Stimulated activated naive CD8-positive, alpha-beta T cell treated with anti-CD3 and anti-CD28 coated beads, Interleukin-15, amount 100 ng/mL, for 72 hours (primary cell): ENCODE data around the gene COLEC11.
"Not testable (repeated sequence)": the region's sequence is repeated elsewhere in the genome, so short reads cannot be mapped to it uniquely, and the experiment has no call there.

Experiments
- ATAC-seq: fragments of 150-1000 bp; cut with Tn5 transposase; 2 replicates; pipeline ENCODE4 v1.10.0; 2021; ENCODE audit warnings: mild to moderate bottlenecking, moderate library complexity
- DNase-seq, 2 donors: peaks; one replicate each; pipeline ENCODE4 v3.0.0; 2021 to 2022
- H3K27ac Mint-ChIP-seq, 2 donors: one replicate each; pipeline ENCODE4 v1.8.0; 2022; ENCODE audit warnings: mild to moderate bottlenecking in 2 of 2, mixed read lengths in 2 of 2, moderate library complexity in 2 of 2
- H3K27me3 Mint-ChIP-seq: one replicate; pipeline ENCODE4 v1.8.0; 2022; ENCODE audit warnings: mixed read lengths
- H3K4me1 Mint-ChIP-seq: one replicate; pipeline ENCODE4 v1.8.0; 2022; ENCODE audit warnings: mild to moderate bottlenecking, mixed read lengths
- H3K4me3 Mint-ChIP-seq, 2 donors: one replicate each; pipeline ENCODE4 v1.8.0; 2022; ENCODE audit warnings: mild to moderate bottlenecking in 2 of 2, mixed read lengths in 2 of 2, moderate library complexity in 1 of 2
- H3K9me3 Mint-ChIP-seq, 2 donors: one replicate each; pipeline ENCODE4 v1.8.0; 2022; ENCODE audit warnings: mixed read lengths in 2 of 2

The COLEC11 gene

GRCh38 chr2:3609279-3609673, 14.4 kb downstream of the COLEC11 start:
- Mint-ChIP-seq H3K27me3 (peaks cover 18% of the 10 kb centered on the region), H3K4me1 (peaks cover 20% of the 10 kb centered on the region), H3K9me3 (peaks cover 0 to 11% of the 10 kb centered on the region in 2 donors)
- DNase-seq, H3K27ac Mint-ChIP-seq, ATAC-seq, H3K4me3 Mint-ChIP-seq: not testable (repeated sequence)

- DNase-seq (no peak), ATAC-seq (no peak)
- peaks cover 18% of the 10 kb centered on the region for H3K27me3 Mint-ChIP-seq
- peaks cover 14% of the 10 kb centered on the region for H3K4me1 Mint-ChIP-seq
- no peak overlapping the region for H3K4me3 Mint-ChIP-seq
- no peak overlapping the region for H3K27ac Mint-ChIP-seq
- H3K9me3 Mint-ChIP-seq = peaks cover 0 to 11% of the 10 kb centered on the region in 2 donors
These were observed 15.5 kb downstream of the COLEC11 start for GRCh38 chr2:3610415-3610814.

GRCh38 chr2:3610881-3611505, 16.1 kb downstream of the COLEC11 start:
- Mint-ChIP-seq H3K27ac (peak overlapping the region in 1 of 2 donors; percentile 73), H3K4me1 (peaks cover 8% of the 10 kb centered on the region), H3K9me3 (peaks cover 0 to 11% of the 10 kb centered on the region in 2 donors), H3K27me3 (peaks cover 18% of the 10 kb centered on the region), H3K4me3 (no peak overlapping the region)
- DNase-seq = no peak
- no peak for ATAC-seq

- DNase-seq (no peak), ATAC-seq (no peak)
- H3K27me3 Mint-ChIP-seq = peaks cover 18% of the 10 kb centered on the region
- no peak overlapping the region for H3K4me3 Mint-ChIP-seq
- H3K4me1 Mint-ChIP-seq = peaks cover 7% of the 10 kb centered on the region
- no peak overlapping the region for H3K27ac Mint-ChIP-seq
- H3K9me3 Mint-ChIP-seq = peaks cover 0 to 11% of the 10 kb centered on the region in 2 donors
These were observed 16.7 kb downstream of the COLEC11 start for GRCh38 chr2:3611589-3611988.

GRCh38 chr2:3612639-3613523, 18.0 kb downstream of the COLEC11 start:
- H3K27ac Mint-ChIP-seq = no peak overlapping the region
- H3K4me3 Mint-ChIP-seq = no peak overlapping the region
- H3K27me3 Mint-ChIP-seq = peaks cover 18% of the 10 kb centered on the region
- H3K9me3 Mint-ChIP-seq = peaks cover 0 to 11% of the 10 kb centered on the region in 2 donors
- peaks cover 7% of the 10 kb centered on the region for H3K4me1 Mint-ChIP-seq
- DNase-seq (no peak), ATAC-seq (peak; percentile 17)

GRCh38 chr2:3613524-3613905, 18.6 kb downstream of the COLEC11 start:
- Mint-ChIP-seq H3K27ac (no peak overlapping the region), H3K9me3 (peaks cover 0 to 11% of the 10 kb centered on the region in 2 donors), H3K4me1 (peaks cover 6% of the 10 kb centered on the region), H3K27me3 (peaks cover 18% of the 10 kb centered on the region), H3K4me3 (no peak overlapping the region)
- DNase-seq (no peak), ATAC-seq (no peak)

GRCh38 chr2:3614743-3615142, 19.8 kb downstream of the COLEC11 start:
- Mint-ChIP-seq H3K9me3 (peaks cover 0 to 11% of the 10 kb centered on the region in 2 donors), H3K27me3 (peaks cover 18% of the 10 kb centered on the region)
- DNase-seq, H3K27ac Mint-ChIP-seq, H3K4me3 Mint-ChIP-seq, ATAC-seq, H3K4me1 Mint-ChIP-seq: not testable (repeated sequence)

- not testable (repeated sequence) for H3K27me3 Mint-ChIP-seq, H3K4me1 Mint-ChIP-seq, H3K27ac Mint-ChIP-seq, H3K4me3 Mint-ChIP-seq, DNase-seq
- peak; percentile 54 for ATAC-seq
- H3K9me3 Mint-ChIP-seq = peaks cover 0 to 11% of the 10 kb centered on the region in 2 donors
These were observed 20.8 kb downstream of the COLEC11 start for GRCh38 chr2:3615541-3616200.

GRCh38 chr2:3616435-3617197, 21.7 kb downstream of the COLEC11 start:
- H3K9me3 Mint-ChIP-seq = peaks cover 0 to 11% of the 10 kb centered on the region in 2 donors
- H3K27me3 Mint-ChIP-seq, H3K27ac Mint-ChIP-seq, H3K4me3 Mint-ChIP-seq, ATAC-seq, H3K4me1 Mint-ChIP-seq, DNase-seq: not testable (repeated sequence)

- DNase-seq (no peak), ATAC-seq (no peak)
- Mint-ChIP-seq H3K27ac (no peak overlapping the region), H3K9me3 (peaks cover 0 to 11% of the 10 kb centered on the region in 2 donors), H3K4me3 (no peak overlapping the region), H3K27me3 (no peaks in the 10 kb centered on the region), H3K4me1 (no peaks in the 10 kb centered on the region)
These were observed 22.4 kb downstream of the COLEC11 start for GRCh38 chr2:3617198-3617890.

GRCh38 chr2:3618367-3618766, 23.5 kb downstream of the COLEC11 start:
- H3K27me3 Mint-ChIP-seq = peaks cover 1% of the 10 kb centered on the region
- DNase-seq (no peak), ATAC-seq (no peak)
- no peak overlapping the region for H3K27ac Mint-ChIP-seq
- H3K4me1 Mint-ChIP-seq = no peaks in the 10 kb centered on the region
- no peak overlapping the region for H3K4me3 Mint-ChIP-seq
- peaks cover 0 to 3% of the 10 kb centered on the region in 2 donors for H3K9me3 Mint-ChIP-seq

- ATAC-seq (no peak), DNase-seq (no peak)
- no peaks in the 10 kb centered on the region for H3K4me1 Mint-ChIP-seq
- H3K27ac Mint-ChIP-seq = no peak overlapping the region
- no peaks in the 10 kb centered on the region for H3K9me3 Mint-ChIP-seq
- H3K4me3 Mint-ChIP-seq = no peak overlapping the region
- H3K27me3 Mint-ChIP-seq = peaks cover 7% of the 10 kb centered on the region
These were observed 24.1 kb downstream of the COLEC11 start for GRCh38 chr2:3619033-3619432.

- H3K9me3 Mint-ChIP-seq, H3K4me1 Mint-ChIP-seq, H3K27me3 Mint-ChIP-seq, H3K4me3 Mint-ChIP-seq, H3K27ac Mint-ChIP-seq, ATAC-seq, DNase-seq: not testable (repeated sequence)
These were observed 24.7 kb downstream of the COLEC11 start for GRCh38 chr2:3619661-3620060.

GRCh38 chr2:3620834-3621233, 25.9 kb downstream of the COLEC11 start:
- DNase-seq = no peak
- Mint-ChIP-seq H3K27me3 (peaks cover 7% of the 10 kb centered on the region), H3K4me3 (no peak overlapping the region)

GRCh38 chr2:3622967-3623366, 28.1 kb downstream of the COLEC11 start:
- H3K27ac Mint-ChIP-seq = no peak overlapping the region
- H3K27me3 Mint-ChIP-seq = peaks cover 15% of the 10 kb centered on the region
- H3K4me3 Mint-ChIP-seq = no peak overlapping the region
- DNase-seq (no peak), ATAC-seq (no peak)
- H3K9me3 Mint-ChIP-seq = no peaks in the 10 kb centered on the region
- no peaks in the 10 kb centered on the region for H3K4me1 Mint-ChIP-seq

More at GRCh38 chr2:3620834-3621233, 25.9 kb downstream of the COLEC11 start:
- ATAC-seq = no peak
- no peak overlapping the region for H3K27ac Mint-ChIP-seq
- H3K4me1 Mint-ChIP-seq = no peaks in the 10 kb centered on the region
- H3K9me3 Mint-ChIP-seq = no peaks in the 10 kb centered on the region
